ENCODE measurements around the gene NFKB1. TPM values are rescaled to one million over a fixed set of nuclear protein-coding genes. Genes with fewer than 3 reads are reported as not detected.
A peak's percentile ranks its signal among the peaks of the same experiment; 100 is the strongest.

The NFKB1 gene
- polyA plus RNA-seq, 1 experiment, result 24.1 TPM

- DNase-seq (ENCODE audit: low read depth, low spot score), result peak; percentile 2
- ChIA-PET CTCF (interaction anchor here (0.5 to 0.6 kb wide), 2 partner anchors 62 to 197 kb away, joined by 4 read pairs; no protein-coding TSS in a partner anchor), POLR2A (interaction anchor here (0.7 kb wide), 1 partner anchor 19 kb away, joined by 3 read pairs; no protein-coding TSS in a partner anchor)
- TF ChIP-seq CTCF (IDR thresholded peaks at IDR 0.05; ENCODE audit: low read depth, low read length), result no peak
- H3K27me3 ChIP-seq (ENCODE audit: control insufficient read depth, insufficient read depth, low read length), result no peaks in the 10 kb centered on the region
- no peak overlapping the region for H3K4me3 ChIP-seq (ENCODE audit: low read depth, low read length)
- H3K27ac ChIP-seq (ENCODE audit: low read depth, low read length), result no peak overlapping the region
- H3K9me3 ChIP-seq (ENCODE audit: control insufficient read depth, insufficient read depth, low read length), result no peaks in the 10 kb centered on the region
Observed at GRCh38 chr4:102627831-102628523, 126.8 kb downstream of the NFKB1 start.

GRCh38 chr4:102629673-102630072, 128.5 kb downstream of the NFKB1 start:
- Histone ChIP-seq H3K27ac (ENCODE audit: low read depth, low read length) (no peak overlapping the region), H3K4me3 (ENCODE audit: low read depth, low read length) (no peak overlapping the region), H3K27me3 (ENCODE audit: control insufficient read depth, insufficient read depth, low read length) (no peaks in the 10 kb centered on the region), H3K9me3 (ENCODE audit: control insufficient read depth, insufficient read depth, low read length) (no peaks in the 10 kb centered on the region)
- CTCF ChIA-PET, result no interaction called here
- no peak for TF ChIP-seq CTCF (IDR thresholded peaks at IDR 0.05; ENCODE audit: low read depth, low read length)
- no peak for DNase-seq (ENCODE audit: low read depth, low spot score)
- POLR2A ChIA-PET, result no interaction called here

GRCh38 chr4:102631616-102632015, 130.5 kb downstream of the NFKB1 start:
- Histone ChIP-seq H3K27me3 (ENCODE audit: control insufficient read depth, insufficient read depth, low read length) (no peaks in the 10 kb centered on the region), H3K4me3 (ENCODE audit: low read depth, low read length) (no peak overlapping the region), H3K9me3 (ENCODE audit: control insufficient read depth, insufficient read depth, low read length) (no peaks in the 10 kb centered on the region), H3K27ac (ENCODE audit: low read depth, low read length) (no peak overlapping the region)
- TF ChIP-seq CTCF (IDR thresholded peaks at IDR 0.05; ENCODE audit: low read depth, low read length), result no peak
- no peak for DNase-seq (ENCODE audit: low read depth, low spot score)
- ChIA-PET CTCF (no interaction called here), POLR2A (no interaction called here)

- DNase-seq (ENCODE audit: low read depth, low spot score), result no peak
- H3K27me3 ChIP-seq (ENCODE audit: control insufficient read depth, insufficient read depth, low read length), result no peaks in the 10 kb centered on the region
- no peak overlapping the region for H3K4me3 ChIP-seq (ENCODE audit: low read depth, low read length)
- H3K27ac ChIP-seq (ENCODE audit: low read depth, low read length), result no peak overlapping the region
- H3K9me3 ChIP-seq (ENCODE audit: control insufficient read depth, insufficient read depth, low read length), result no peaks in the 10 kb centered on the region
- no peak for TF ChIP-seq CTCF (IDR thresholded peaks at IDR 0.05; ENCODE audit: low read depth, low read length)
- ChIA-PET CTCF (interaction anchor here (0.5 to 0.8 kb wide), 2 partner anchors 12 to 202 kb away, joined by 3 read pairs; no protein-coding TSS in a partner anchor), POLR2A (no interaction called here)
Observed at GRCh38 chr4:102632241-102633065, 131.3 kb downstream of the NFKB1 start.

GRCh38 chr4:102633100-102633499, 131.9 kb downstream of the NFKB1 start:
- Histone ChIP-seq H3K9me3 (ENCODE audit: control insufficient read depth, insufficient read depth, low read length) (no peaks in the 10 kb centered on the region), H3K27ac (ENCODE audit: low read depth, low read length) (no peak overlapping the region), H3K27me3 (ENCODE audit: control insufficient read depth, insufficient read depth, low read length) (no peaks in the 10 kb centered on the region), H3K4me3 (ENCODE audit: low read depth, low read length) (no peak overlapping the region)
- no peak for TF ChIP-seq CTCF (IDR thresholded peaks at IDR 0.05; ENCODE audit: low read depth, low read length)
- CTCF ChIA-PET, result no interaction called here
- POLR2A ChIA-PET, result no interaction called here
- no peak for DNase-seq (ENCODE audit: low read depth, low spot score)

Measured in AG04450 (cell line).